NCI-H748 treated with DMSO at 0.1 percent for 48 hours (cell line): ENCODE results near the gene APP.

ENCODE experiments used
- DNase-seq: peaks from one replicate; lab custom pipeline; 2025; lab: John Stamatoyannopoulos, UW

The APP gene

DNA sequence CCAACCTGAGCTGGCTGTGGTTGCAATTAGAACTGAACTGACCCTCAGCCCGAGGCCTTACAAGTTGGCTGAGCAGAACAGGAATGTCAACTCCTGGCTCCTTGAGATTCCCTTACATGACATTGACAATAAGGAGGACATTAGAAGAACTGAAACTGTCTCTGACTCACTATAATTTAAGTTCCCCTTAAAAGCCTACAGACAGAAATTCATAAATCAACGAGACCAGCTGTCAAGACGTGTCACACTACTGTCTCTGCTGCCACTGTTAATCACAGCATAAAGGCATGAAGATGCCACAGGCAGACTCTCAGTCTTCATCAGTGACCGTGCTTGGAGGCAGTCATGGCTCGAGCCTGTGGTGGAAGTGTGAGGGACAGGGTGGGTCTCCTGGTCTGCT is 267.0 kb downstream of the APP start:
- no peak for DNase-seq

GRCh38 chr21:25901330-25901979 is 269.1 kb downstream of the APP start:
- DNase-seq = peak; percentile 67

DNA sequence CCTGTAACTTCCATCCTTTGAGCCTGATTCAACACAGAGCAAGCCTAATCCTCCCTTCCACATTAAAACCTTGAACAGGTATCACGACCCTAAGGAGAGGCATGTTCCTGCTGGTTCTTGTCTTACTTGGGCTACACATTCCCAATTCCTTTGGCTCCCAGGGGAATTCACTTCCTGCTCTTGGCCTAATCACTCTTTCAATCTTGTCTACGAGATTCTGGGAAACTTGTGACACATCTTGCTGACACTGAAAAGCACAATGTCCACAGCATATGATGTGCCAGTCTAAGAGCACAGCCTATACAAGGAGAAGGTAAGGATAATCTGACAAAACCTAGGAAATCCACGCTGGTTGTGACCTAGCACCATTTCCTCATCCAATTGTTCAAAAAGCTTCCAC is 271.9 kb downstream of the APP start:
- no peak for DNase-seq

GRCh38 chr21:25897383-25897782 is 273.2 kb downstream of the APP start:
- DNase-seq = no peak

GRCh38 chr21:25896501-25897056 is 274.0 kb downstream of the APP start:
- no peak for DNase-seq

DNA sequence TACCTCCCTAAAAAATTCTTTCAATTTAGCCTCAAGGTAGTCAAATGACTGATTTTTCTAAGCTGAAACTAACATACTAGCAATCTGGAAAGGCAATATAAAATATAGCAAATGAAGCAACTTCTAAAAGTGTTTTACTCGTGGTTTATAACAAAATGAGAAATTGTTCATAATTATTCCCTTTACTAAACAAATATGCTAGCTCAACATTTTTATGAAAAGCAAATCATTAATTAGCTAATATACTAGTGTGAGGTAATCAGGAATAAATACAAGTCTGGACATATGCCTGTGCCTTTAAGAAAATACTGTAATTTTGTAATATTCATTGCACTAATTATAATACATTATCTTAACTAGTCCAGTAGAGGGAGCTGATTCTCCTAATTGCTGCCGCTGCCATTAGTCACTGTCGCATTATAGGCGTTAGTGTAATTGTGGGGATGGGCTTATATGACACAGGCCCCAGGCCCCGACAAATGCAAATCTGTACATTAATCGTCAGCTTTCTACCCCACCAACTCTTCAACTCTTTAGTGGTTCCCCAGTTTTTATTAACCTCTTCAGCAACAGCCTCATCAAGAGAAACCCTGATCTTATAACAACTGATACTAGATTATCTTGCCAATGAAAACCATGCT is 274.9 kb downstream of the APP start:
- DNase-seq = peak; percentile 53

DNA sequence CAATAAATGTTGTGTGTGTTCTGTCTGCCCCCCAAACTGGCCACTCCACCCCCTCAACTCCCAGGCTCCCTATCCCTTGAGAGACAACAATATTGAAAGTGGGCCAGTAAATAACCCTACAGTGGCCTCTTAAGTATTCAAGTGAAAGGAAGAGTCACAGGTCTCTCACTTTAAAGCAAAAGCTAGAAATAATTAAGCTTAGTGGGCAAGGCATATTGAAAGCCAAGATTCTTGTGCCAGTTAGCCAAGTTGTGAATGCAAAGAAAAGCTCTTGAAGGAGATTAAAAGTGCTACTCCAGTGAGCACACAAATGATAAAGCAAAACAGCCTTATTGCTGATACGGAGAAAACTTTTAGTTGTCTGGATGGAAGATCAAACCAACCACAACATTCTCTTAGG is 277.4 kb downstream of the APP start:
- no peak for DNase-seq

DNA sequence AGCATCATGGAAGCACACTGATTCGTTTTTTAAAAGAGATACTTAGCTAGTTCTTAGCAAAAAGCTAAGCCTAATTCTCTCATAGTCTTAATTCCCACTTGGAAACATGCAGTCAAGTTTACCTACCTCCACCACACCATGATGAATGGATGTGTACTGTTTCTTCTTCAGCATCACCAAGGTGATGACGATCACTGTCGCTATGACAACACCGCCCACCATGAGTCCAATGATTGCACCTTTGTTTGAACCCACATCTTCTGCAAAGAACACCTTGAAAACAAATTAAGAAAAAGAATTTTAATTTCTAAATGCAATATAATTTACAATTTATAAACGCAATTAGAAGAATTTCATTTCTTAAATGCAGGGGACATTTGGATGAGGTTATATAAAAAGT is 279.0 kb downstream of the APP start:
- no peak for DNase-seq

DNA sequence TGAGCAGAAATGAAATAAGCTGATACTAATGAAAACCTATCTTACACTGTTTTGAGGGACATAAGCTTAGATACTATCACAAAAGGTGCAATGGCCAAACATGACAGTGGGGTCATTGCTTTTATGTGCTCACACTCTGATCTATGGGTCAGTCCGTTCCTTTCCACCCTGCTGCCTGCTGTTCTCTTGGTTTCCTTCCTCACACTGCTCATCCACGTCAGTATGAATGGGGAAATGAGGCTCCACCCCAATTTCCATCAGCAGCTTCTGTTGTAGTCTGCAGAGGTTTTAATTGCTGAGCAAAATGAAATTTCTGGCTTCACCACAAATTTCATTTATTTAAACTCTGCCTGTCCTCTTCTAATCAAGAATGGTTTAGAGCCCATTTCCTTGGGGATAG is 280.6 kb downstream of the APP start:
- DNase-seq = no peak

- DNase-seq = no peak
Measured at GRCh38 chr21:25888711-25889110, 281.9 kb downstream of the APP start.

DNA sequence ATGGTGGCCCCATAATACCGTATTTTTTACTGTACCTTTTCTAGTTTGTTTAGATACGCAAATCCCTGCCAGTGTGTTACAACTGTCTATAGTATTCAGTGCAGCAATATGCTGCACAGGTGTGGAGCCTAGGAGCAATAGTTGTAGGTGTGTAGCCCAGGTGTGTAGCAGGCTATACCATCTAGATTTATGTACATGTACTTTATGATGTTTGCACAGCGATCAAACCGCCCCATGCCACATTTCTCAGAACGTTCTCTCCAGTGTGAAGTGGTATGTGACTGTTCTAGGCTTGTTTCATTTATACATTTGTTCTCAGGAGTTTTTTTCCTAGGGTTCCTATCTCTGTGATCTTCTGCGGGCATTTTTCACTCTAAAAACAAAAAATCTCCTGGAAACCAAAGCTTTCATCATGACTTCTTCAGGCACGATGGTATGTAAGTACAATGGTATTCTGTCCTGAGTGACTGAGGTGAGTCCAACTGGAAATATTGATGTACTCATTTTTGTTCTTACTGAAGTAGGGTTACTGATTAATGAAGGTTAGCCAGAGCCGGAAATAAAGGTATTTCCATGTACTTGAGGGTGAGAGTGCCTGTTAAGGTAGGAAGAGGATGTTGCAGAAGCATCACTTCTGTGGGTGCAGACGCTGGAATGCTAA is 282.8 kb downstream of the APP start:
- DNase-seq = no peak

- DNase-seq = no peak
Measured at GRCh38 chr21:25887166-25887565, 283.4 kb downstream of the APP start.

DNA sequence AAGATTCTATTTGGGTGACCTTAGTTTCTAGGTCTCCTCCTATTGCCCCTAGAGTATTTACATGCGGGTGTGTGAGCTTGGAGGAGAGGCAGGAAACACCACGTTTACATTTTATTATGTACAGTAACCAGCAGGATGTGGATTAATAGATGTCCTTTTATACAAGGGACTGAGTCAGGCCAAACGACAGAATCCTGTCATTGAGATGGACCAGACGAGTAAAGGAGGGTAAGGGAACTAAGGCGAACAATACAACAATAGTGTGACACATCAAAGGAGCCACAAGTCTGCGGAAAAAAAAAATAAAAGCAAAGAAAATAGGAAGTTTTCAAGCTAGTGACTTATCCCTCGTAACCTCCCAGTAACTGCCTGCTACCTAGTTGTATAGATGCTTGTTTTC is 284.7 kb downstream of the APP start:
- no peak for DNase-seq

DNA sequence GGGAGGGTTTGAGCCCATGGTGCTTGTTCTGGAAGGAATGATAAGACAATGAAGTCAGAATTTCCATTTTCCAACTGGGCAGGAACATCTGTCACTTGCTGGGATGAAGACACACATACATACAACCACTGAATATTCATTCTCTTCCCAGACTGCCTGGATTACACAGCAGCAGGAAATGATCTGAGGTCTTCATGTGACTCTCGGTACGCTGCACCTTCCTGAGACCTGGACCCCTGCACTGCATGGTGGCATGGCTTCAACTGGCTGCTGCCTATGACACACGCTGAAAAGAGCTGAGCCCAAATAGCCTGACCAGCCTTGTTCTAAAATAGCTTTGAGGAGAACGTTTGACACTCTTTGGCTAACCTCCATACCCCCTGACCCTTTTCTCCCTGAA is 285.2 kb downstream of the APP start:
- DNase-seq = no peak

- no peak for DNase-seq
Measured at GRCh38 chr21:25884311-25884710, 286.3 kb downstream of the APP start.

GRCh38 chr21:25881524-25882376 is 288.8 kb downstream of the APP start:
- DNase-seq = peak; percentile 31

DNA sequence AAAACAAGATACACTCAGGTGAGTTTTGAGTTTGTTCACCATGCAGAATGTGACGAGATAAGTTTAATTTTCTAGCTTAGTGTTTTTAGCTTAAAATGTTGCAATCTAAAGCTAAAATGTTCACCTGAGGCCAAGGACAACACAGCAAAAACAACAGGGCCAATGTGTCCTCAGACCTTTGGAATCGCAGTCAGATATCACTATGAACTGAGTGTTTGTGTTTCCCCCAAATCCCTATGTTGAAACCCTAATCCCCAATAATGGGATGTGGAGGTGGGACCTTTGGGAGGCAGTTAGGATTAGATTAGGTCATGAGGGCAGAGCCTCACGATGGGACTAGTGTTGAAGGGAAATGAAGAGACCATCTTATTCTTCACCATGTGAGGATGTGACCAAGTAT is 291.4 kb downstream of the APP start:
- no peak for DNase-seq

DNA sequence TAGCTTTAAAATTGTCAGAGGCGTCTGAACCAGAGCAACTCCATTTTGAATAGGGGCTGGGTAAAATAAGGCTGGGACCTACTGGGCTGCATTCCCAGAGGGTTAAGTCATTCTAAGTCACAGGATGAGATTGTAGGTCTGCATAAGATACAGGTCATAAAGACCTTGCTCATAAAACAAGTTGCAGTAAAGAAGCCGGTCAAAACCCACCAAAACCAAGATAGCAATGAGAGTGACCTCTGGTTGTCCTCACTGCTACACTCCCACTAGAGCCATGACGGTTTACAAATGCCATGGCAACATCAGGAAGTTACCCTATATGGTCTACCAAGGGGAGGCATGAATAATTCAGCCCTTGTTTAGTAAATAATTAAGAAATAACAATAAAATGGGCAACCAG is 292.2 kb downstream of the APP start:
- DNase-seq = no peak

DNA sequence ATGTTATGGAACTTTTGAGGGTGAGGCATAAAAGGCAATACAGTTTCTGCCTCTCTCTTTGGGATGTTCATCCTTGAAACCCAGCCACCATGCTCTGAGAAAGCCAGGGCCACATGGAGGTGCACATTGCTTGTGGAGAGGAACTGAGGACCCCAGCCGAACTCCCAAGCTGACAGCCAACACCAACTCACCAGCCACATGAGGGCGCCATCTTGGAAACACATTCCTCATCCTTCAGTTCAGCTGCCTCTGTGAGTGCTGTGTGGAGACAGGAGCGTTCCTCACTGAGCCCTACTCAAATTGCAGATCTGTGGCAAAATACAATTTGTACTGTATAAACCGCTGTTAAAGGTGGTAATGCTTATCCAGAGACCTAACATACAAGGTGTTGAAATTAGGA is 298.3 kb downstream of the APP start:
- no peak for DNase-seq

DNA sequence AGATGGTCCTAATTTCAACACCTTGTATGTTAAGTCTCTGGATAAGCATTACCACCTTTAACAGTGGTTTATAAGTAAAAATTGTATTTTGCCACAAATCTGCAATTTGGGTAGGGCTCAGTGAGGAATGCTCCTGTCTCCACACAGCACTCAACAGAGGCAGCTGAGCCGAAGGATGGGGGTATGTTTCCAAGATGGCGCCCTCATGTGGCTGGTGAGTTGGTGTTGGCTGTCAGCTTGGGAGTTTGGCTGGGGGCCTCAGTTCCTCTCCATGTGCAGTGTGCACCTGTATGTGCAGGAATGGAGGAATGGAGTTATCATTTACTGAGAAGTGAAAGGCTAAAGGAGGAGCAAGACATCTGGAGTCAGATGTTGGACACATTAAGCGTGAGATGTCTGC is 299.0 kb downstream of the APP start:
- no peak for DNase-seq

- DNase-seq = no peak
Measured at GRCh38 chr21:25870084-25870483, 300.5 kb downstream of the APP start.

DNA sequence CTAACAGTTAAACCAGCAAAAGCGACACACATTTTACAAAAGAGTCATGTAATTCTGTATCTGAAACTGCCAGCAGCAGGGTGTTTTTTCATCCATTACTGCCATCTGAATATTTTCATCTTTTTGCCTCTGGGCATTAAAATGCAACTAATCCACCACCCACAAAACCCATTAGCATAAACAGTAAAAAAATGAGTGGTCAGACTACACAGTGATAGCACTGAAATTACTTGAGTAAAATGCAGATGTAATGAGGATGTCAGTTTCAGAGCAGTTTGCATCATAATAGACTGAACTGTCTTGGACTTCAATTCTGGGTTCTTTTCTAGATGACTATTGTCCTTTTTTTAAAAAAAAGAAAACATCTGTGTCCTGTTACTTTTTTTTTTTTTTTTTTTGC is 303.5 kb downstream of the APP start:
- DNase-seq = no peak
